Melanocyte of skin (primary cell): ENCODE results near the gene OCSTAMP. TPM values are rescaled to one million over a fixed set of nuclear protein-coding genes. Genes with fewer than 3 reads are reported as not detected.

ENCODE experiments used
- total RNA-seq, 2 donors: library from RNA; depleted of rRNA; stranded (reverse); fragments of >200 nt; gene quantifications; 2 replicates each; pipeline ENCODE4 v1.2.3, GENCODE V29; 2012

The OCSTAMP gene, protein sequence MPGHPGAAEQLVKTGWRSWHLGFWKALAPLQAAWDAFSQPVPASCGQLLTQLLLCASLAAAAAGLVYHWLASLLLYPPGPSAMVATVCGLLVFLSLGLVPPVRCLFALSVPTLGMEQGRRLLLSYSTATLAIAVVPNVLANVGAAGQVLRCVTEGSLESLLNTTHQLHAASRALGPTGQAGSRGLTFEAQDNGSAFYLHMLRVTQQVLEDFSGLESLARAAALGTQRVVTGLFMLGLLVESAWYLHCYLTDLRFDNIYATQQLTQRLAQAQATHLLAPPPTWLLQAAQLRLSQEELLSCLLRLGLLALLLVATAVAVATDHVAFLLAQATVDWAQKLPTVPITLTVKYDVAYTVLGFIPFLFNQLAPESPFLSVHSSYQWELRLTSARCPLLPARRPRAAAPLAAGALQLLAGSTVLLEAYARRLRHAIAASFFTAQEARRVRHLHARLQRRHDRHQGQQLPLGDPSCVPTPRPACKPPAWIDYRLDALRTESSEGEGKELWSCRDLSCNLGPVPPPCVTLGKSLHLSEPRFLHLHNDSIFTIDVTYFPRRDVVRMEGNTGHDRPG
- total RNA-seq = not detected

DNA sequence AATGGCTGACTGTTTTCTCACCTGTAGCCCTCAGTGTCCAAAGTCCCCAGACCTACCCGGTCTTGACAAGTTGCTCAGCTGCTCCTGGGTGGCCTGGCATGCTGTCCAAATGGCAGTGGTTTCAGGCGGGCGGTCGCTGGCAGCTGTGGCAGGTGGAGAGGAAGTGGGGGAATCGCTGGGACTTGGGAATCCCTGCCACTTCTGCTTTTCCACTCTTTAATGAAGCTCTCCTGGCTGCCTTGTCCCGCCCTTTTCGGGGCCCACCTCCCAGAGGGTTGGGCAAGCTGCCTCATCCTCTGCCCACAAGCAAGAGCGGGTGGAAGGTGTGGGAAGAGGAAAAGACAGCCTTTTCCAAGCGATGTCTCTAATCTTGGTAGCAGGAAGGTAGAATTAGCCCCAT lies at the start of gene OCSTAMP:
Gene OCSTAMP (minus strand): TSS at position 194 of the 400 bp plus-strand sequence. CDS start 94 bp downstream, at position 100.

DNA sequence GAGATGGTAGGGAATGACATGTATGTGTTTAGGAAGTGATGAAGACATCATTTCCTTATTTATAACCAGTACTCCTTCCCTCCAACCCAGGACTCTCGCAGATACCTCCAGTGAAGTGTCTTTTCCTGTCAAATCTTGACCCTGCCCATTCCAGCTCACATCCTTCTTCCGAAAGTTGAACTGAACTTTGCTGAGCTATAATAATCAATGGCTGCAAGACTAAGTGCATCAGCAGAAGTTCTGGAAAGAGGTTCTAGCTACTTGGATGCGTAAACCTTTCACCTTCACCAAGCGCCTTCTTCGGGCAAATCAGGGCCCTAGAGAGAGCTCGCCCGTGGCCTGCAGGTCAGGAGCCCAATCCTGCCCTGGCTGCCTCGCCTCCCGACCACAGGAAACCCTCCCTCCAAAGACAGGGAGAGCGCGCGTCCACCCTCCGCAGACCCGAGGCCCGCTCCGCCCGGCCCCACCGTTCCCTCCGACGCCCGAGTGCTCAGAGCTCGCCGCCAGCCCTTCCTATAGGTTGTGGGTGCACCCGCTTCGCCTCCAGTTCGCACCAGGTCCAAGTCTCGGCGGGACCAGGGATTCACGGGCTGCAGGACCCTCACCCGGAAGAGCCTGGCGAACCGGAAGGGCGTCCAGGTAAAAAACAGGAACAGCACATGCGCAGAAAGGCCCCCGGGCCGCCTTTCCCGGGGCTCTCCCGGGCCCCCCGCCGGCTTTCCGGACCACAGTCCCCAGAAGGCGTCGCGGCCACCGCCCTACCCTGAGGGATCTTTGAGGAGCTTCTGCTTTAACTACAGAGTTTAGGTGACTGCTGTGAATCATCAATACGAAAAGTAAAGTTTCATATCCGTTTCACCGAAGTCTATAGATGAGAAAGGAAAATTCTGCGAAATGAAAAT lies 37.3 kb downstream of the OCSTAMP start, which contains the start of gene ZNF334:
Gene ZNF334 (minus strand): TSS at position 617 of the 902 bp plus-strand sequence. CDS start 1,457 bp downstream, outside the sequence.

Other genes with a start within 250 kb of the OCSTAMP start
- not detected for gene CDH22, start 242.2 kb downstream of the OCSTAMP start, total RNA-seq
- gene ELMO2, start 144.0 kb downstream of the OCSTAMP start, total RNA-seq = 10 to 100 TPM; 63.9 to 79.2 TPM
- gene ZNF334, start 37.1 kb downstream of the OCSTAMP start, total RNA-seq = 1 to 10 TPM; 3.7 to 5.2 TPM
- gene SLC13A3, start 100.8 kb upstream of the OCSTAMP start, total RNA-seq = 1 to 10 TPM; 2.0 to 3.1 TPM
- gene TP53RK, start 138.8 kb upstream of the OCSTAMP start, total RNA-seq = 10 to 100 TPM; 16.5 to 29.0 TPM
- 10 to 100 TPM in 1 of 2 donors, 1 to 10 TPM in 1; 8.3 to 13.4 TPM for gene SLC2A10, start 159.0 kb upstream of the OCSTAMP start, total RNA-seq